Stimulated activated CD4-positive, alpha-beta T cell treated with anti-CD3 and anti-CD28 coated beads, Interleukin-1b, Interleukin-23, amount 100 ng/mL, for 1 hour (primary cell): ENCODE data around the gene CERK.
"Not testable (repeated sequence)": the region's sequence is repeated elsewhere in the genome, so short reads cannot be mapped to it uniquely, and the experiment has no call there.

ENCODE experiments used
- DNase-seq, 2 donors: peaks; one replicate each; pipeline ENCODE4 v3.0.0-alpha.2; 2020; ENCODE audit warnings: low read depth in 2 of 2

Gene CERK

GRCh38 chr22:46648225-46648820 lies 89.7 kb downstream of the CERK start:
- not testable (repeated sequence) for DNase-seq

- DNase-seq, result no peak
Measured at GRCh38 chr22:46646531-46647215, 91.4 kb downstream of the CERK start.

- not testable (repeated sequence) for DNase-seq
Measured at GRCh38 chr22:46642840-46643480, 95.1 kb downstream of the CERK start.

- DNase-seq, result no peak
Measured at GRCh38 chr22:46641811-46642266, 96.2 kb downstream of the CERK start.

- no peak for DNase-seq
Measured at GRCh38 chr22:46640293-46641055, 97.6 kb downstream of the CERK start.

- no peak for DNase-seq
Measured at GRCh38 chr22:46639843-46640242, 98.2 kb downstream of the CERK start.

- DNase-seq, result no peak
Measured at GRCh38 chr22:46638601-46639431, 99.2 kb downstream of the CERK start.

- no peak for DNase-seq
Measured at GRCh38 chr22:46637711-46638600, 100.1 kb downstream of the CERK start.

- DNase-seq, result no peak
Measured at GRCh38 chr22:46636221-46637002, 101.6 kb downstream of the CERK start.

GRCh38 chr22:46635756-46636155 lies 102.3 kb downstream of the CERK start:
- DNase-seq, result no peak

- DNase-seq, result not testable (repeated sequence)
Measured at GRCh38 chr22:46634973-46635685, 102.9 kb downstream of the CERK start.
